ENCODE results near the gene RASA3.

DNA sequence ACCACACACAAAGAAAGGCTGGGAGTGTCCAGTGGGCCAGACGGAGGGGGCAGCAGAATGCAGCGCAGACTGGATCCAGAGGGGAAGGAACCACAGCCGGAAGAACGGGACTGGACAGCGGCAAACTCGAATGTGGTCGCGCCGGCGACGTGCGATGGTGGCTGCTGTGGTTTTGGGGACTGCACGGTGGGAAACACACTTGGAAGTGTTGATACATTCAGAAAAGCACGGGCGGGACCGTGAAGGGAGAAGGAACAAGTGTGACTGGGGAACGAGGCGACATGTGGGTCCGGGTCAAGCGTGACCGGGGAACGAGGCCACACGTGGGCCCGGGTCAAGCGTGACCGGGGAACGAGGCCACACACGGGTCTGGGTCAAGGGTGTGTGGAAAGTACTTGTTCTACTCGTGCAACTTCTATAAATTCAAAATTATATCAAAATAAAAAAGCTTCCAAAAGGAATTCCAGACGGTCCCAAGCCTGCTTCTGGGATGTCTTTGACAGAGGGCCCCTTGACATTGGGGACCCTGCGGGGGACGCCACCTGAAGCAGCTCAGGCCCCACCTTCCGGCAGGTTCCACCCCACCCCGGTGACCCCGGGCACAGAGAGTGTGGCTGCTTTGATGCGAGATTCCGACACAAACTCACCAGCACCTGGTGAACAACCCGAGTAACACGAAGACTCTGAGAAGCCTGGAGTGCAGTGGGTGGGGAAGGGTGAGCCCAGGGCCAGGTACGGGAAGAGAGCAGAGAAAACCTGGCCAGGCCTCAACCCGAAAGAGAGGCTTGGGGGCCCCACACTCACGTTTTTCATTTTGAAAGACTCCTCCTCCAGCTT, 133.4 kb downstream of the RASA3 start:
- TF ChIP-seq, protein P1, sequence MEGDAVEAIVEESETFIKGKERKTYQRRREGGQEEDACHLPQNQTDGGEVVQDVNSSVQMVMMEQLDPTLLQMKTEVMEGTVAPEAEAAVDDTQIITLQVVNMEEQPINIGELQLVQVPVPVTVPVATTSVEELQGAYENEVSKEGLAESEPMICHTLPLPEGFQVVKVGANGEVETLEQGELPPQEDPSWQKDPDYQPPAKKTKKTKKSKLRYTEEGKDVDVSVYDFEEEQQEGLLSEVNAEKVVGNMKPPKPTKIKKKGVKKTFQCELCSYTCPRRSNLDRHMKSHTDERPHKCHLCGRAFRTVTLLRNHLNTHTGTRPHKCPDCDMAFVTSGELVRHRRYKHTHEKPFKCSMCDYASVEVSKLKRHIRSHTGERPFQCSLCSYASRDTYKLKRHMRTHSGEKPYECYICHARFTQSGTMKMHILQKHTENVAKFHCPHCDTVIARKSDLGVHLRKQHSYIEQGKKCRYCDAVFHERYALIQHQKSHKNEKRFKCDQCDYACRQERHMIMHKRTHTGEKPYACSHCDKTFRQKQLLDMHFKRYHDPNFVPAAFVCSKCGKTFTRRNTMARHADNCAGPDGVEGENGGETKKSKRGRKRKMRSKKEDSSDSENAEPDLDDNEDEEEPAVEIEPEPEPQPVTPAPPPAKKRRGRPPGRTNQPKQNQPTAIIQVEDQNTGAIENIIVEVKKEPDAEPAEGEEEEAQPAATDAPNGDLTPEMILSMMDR (IDR thresholded peaks at IDR 0.05; ENCODE audit: insufficient read depth, low read length), result no peak
- TF ChIP-seq, protein P2, sequence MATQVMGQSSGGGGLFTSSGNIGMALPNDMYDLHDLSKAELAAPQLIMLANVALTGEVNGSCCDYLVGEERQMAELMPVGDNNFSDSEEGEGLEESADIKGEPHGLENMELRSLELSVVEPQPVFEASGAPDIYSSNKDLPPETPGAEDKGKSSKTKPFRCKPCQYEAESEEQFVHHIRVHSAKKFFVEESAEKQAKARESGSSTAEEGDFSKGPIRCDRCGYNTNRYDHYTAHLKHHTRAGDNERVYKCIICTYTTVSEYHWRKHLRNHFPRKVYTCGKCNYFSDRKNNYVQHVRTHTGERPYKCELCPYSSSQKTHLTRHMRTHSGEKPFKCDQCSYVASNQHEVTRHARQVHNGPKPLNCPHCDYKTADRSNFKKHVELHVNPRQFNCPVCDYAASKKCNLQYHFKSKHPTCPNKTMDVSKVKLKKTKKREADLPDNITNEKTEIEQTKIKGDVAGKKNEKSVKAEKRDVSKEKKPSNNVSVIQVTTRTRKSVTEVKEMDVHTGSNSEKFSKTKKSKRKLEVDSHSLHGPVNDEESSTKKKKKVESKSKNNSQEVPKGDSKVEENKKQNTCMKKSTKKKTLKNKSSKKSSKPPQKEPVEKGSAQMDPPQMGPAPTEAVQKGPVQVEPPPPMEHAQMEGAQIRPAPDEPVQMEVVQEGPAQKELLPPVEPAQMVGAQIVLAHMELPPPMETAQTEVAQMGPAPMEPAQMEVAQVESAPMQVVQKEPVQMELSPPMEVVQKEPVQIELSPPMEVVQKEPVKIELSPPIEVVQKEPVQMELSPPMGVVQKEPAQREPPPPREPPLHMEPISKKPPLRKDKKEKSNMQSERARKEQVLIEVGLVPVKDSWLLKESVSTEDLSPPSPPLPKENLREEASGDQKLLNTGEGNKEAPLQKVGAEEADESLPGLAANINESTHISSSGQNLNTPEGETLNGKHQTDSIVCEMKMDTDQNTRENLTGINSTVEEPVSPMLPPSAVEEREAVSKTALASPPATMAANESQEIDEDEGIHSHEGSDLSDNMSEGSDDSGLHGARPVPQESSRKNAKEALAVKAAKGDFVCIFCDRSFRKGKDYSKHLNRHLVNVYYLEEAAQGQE (IDR thresholded peaks at IDR 0.05; ENCODE audit: insufficient replicate concordance, low read depth), result no peak
- TF ChIP-seq POLR2AphosphoS5 (IDR thresholded peaks at IDR 0.05; ENCODE audit: low read depth), result no peak
